Nephron progenitor cell (in vitro differentiated cells): ENCODE data around the gene ERC2.
A peak's percentile ranks its signal among the peaks of the same experiment; 100 is the strongest.

Experiments
- DNase-seq: peaks from one replicate; pipeline ENCODE4 v3.0.0; 2021
- H3K27ac Mint-ChIP-seq: 2 replicates; pipeline ENCODE4 v1.8.0; 2021; ENCODE audit warnings: mild to moderate bottlenecking, moderate library complexity, mixed read lengths
- H3K27me3 Mint-ChIP-seq: 2 replicates; pipeline ENCODE4 v1.8.0; 2021; ENCODE audit warnings: mild to moderate bottlenecking, low read depth, mixed read lengths; ENCODE audit not compliant: poor library complexity
- H3K36me3 Mint-ChIP-seq: 2 replicates; pipeline ENCODE4 v1.8.0; 2021; ENCODE audit warnings: low read depth, mixed read lengths
- H3K4me1 Mint-ChIP-seq: 2 replicates; pipeline ENCODE4 v1.8.0; 2021; ENCODE audit warnings: mixed read lengths
- H3K4me3 Mint-ChIP-seq: 2 replicates; pipeline ENCODE4 v1.8.0; 2021; ENCODE audit warnings: mild to moderate bottlenecking, moderate library complexity, mixed read lengths
- H3K9me3 Mint-ChIP-seq: 2 replicates; pipeline ENCODE4 v1.8.0; 2021; ENCODE audit warnings: mild to moderate bottlenecking, moderate library complexity, mixed read lengths
- TF ChIP-seq, protein P1 (sequence below): fragments of 200-600 bp; sonication (generic); IDR thresholded peaks from 2 replicates; pipeline ENCODE4 v1.5.0; 2021; ENCODE audit warnings: antibody characterized with exemption

Gene ERC2

DNA sequence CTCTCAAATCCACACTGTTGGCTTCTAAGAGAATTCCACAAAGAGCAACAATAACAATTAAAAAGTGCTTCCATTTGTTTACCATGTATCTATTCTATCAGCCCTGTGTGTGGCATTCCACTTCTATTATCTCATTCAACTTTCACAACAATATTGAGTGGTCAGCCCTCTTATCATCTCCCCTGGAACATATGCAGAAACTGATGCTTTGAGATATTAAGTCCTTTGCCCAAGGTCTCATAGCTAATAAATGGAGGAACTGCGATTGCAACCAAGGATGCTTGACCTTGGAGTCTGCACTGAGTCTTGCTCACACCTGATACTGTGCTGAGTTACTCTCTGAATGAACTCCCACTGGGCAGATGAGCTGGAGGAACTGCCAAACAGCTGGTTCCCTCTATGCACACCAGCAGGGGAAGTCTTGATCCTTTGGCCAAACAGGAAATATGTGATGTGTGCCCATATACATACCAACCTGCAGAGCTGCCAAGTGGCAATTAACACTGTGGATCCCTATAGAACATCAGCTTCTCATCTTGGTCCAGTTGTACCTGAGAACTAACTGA is 836.4 kb downstream of the ERC2 start:
- Mint-ChIP-seq H3K27ac (no peak overlapping the region), H3K4me3 (no peak overlapping the region), H3K4me1 (peaks cover 29% of the 10 kb centered on the region), H3K36me3 (no peaks in the 10 kb centered on the region), H3K27me3 (no peaks in the 10 kb centered on the region), H3K9me3 (no peaks in the 10 kb centered on the region)
- DNase-seq: no peak
- TF ChIP-seq, protein P1, sequence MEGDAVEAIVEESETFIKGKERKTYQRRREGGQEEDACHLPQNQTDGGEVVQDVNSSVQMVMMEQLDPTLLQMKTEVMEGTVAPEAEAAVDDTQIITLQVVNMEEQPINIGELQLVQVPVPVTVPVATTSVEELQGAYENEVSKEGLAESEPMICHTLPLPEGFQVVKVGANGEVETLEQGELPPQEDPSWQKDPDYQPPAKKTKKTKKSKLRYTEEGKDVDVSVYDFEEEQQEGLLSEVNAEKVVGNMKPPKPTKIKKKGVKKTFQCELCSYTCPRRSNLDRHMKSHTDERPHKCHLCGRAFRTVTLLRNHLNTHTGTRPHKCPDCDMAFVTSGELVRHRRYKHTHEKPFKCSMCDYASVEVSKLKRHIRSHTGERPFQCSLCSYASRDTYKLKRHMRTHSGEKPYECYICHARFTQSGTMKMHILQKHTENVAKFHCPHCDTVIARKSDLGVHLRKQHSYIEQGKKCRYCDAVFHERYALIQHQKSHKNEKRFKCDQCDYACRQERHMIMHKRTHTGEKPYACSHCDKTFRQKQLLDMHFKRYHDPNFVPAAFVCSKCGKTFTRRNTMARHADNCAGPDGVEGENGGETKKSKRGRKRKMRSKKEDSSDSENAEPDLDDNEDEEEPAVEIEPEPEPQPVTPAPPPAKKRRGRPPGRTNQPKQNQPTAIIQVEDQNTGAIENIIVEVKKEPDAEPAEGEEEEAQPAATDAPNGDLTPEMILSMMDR: no peak

GRCh38 chr3:55630921-55631299 is 837.4 kb downstream of the ERC2 start:
- peaks cover 33% of the 10 kb centered on the region for H3K4me1 Mint-ChIP-seq
- TF ChIP-seq, protein P1: no peak
- H3K9me3 Mint-ChIP-seq: no peaks in the 10 kb centered on the region
- H3K27ac Mint-ChIP-seq: peak overlapping the region; percentile 1
- H3K27me3 Mint-ChIP-seq: no peaks in the 10 kb centered on the region
- no peak overlapping the region for H3K4me3 Mint-ChIP-seq
- DNase-seq: no peak
- H3K36me3 Mint-ChIP-seq: no peaks in the 10 kb centered on the region

DNA sequence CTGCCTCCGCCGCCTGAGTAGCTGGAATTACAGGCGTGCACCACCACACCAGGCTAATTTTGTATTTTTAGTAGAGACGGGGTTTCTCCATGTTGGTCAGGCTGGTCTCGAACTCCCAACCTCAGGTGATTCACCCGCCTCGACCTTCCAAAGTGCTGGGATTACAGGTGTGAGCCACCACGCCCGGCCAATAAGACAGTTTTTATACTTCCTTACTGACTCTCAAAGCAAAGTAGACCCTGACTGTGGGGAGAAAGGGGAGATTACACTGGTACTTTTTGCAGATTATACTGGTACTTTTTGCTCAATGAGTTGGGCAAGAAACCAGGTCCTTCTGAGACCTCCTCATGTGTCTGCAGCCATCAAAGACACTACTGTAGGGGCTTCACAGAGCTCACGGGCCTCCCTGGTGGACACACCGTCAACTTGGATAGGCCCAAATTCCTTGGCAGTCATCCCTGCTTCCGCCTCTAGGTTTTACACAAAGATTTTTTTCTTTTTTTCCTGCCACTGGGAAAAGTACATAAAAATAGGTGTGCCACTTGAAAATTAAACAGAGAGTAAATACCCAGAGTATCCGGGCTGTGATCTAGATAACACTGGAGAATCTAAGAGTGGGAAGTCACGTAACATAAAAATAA is 837.9 kb downstream of the ERC2 start:
- TF ChIP-seq, protein P1: no peak
- Mint-ChIP-seq H3K4me1 (peaks cover 36% of the 10 kb centered on the region), H3K4me3 (no peak overlapping the region), H3K27me3 (no peaks in the 10 kb centered on the region), H3K9me3 (no peaks in the 10 kb centered on the region), H3K27ac (peak overlapping the region; percentile 1), H3K36me3 (no peaks in the 10 kb centered on the region)
- no peak for DNase-seq

DNA sequence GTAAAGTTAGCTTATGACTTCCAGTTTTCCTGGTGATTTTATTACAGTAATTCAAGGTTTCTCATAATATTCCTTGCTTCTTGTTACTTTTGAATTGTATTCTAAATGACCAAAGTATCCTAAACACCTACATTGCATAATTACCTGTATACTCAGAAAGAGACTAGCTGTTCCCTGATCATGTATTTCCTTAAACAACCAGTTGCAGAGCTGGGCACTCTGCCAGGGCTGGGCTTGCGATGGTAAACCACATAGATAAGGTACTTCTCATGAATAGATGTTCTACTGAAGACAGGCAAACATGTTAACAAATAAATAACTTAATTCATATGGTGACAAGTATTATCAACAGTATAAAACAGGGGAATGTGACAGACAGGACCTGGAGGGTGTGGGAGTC is 838.8 kb downstream of the ERC2 start:
- Mint-ChIP-seq H3K27ac (peak overlapping the region; percentile 27), H3K4me3 (no peak overlapping the region)

GRCh38 chr3:55626279-55626665 is 842.0 kb downstream of the ERC2 start:
- H3K27ac Mint-ChIP-seq: no peak overlapping the region
- no peak for DNase-seq
- H3K4me1 Mint-ChIP-seq: peaks cover 68% of the 10 kb centered on the region
- no peak overlapping the region for H3K4me3 Mint-ChIP-seq
- H3K9me3 Mint-ChIP-seq: no peaks in the 10 kb centered on the region
- TF ChIP-seq, protein P1: no peak
- no peaks in the 10 kb centered on the region for H3K36me3 Mint-ChIP-seq
- peaks cover 2% of the 10 kb centered on the region for H3K27me3 Mint-ChIP-seq

More for the DNA sequence above, 838.8 kb downstream of the ERC2 start:
- no peaks in the 10 kb centered on the region for H3K36me3 Mint-ChIP-seq
- TF ChIP-seq, protein P1: no peak
- H3K27me3 Mint-ChIP-seq: peaks cover 2% of the 10 kb centered on the region
- no peaks in the 10 kb centered on the region for H3K9me3 Mint-ChIP-seq
- DNase-seq: no peak
- H3K4me1 Mint-ChIP-seq: peaks cover 44% of the 10 kb centered on the region

DNA sequence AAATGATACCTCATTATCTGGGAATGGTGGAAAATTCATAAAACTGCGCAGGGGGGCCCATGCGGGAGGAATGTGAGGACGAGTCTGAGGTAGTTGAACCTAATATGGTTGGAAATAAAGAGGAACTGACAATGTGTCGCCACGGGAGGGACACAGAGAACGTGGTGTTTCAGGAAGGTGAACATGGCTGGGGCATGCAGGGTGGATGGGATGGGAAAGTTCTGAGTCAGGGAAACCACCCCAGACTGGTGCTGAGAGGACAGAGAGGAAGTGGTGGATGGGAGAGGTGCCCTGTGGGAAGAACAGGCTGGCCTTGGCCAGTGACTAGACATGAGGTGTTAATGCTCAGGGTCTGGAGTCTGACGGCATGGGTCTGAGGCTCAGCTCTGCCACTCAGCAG is 844.0 kb downstream of the ERC2 start:
- Mint-ChIP-seq H3K9me3 (no peaks in the 10 kb centered on the region), H3K36me3 (no peaks in the 10 kb centered on the region), H3K4me3 (no peak overlapping the region), H3K27ac (peak overlapping the region; percentile 12), H3K27me3 (peaks cover 2% of the 10 kb centered on the region), H3K4me1 (peaks cover 86% of the 10 kb centered on the region)
- TF ChIP-seq, protein P1: no peak
- no peak for DNase-seq
